HG03175 (cell line): ENCODE results near the gene DSE.

Experiments
- ATAC-seq: cut with Tn5 transposase; IDR thresholded peaks from one replicate; pipeline ENCODE4 v1.9.1; 2021; ENCODE audit warnings: mild to moderate bottlenecking, moderate library complexity; ENCODE audit not compliant: unreplicated experiment

Gene DSE

DNA sequence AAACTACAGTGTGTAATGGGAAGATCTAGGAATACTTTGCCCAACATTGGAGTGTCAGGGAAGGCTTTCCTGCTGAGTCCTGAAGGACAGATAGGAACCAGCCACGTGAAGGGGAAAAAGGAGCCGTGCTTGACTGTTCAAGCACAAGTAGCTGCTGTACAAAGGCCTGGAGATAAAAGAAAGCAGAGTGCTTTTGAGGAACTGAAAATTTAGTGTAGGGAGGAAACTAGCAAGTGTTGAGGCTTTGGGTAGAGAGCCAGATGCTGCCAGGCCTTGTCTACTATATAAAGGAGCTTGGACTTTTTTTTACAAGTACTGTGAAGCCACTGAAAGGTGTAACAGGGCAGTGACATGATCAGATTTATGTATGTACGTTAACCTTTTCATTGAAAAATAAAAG lies 39.0 kb downstream of the DSE start:
- peak; percentile 77 for ATAC-seq

DNA sequence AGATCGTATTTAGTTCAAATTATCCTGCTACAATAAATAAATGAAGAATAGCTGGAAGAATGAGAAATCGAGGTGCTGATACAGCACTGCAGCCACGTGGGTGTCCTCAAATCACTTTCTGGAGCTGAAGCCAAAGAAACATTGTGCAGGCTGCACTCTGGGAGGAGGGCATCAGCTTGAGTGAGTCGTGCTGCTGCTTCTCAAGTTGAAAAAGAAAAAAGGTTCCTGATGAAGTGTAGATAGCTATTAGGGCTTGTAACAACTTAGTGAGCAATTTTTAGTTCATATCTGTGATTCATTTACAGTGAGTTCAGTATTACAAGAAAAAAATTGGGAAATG lies 40.5 kb downstream of the DSE start:
- no peak for ATAC-seq

DNA sequence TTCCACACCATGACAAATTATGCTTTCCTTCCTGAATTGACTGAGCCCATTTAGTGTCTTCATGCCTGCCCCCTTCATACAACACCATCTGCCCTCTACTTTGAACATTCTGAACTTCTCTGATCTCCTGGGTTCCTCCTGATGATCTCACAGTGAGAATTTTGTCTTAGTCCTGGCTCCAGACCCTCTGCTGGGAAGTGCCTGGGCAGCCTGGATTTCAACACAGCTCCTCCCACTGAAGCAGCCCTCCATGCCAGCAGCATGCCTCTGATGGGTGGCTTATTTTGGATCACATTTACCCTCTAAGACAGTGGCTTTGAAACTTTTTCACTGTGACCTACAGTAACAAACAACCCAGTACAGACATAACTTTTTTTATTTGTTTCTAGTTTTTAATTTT lies 41.5 kb downstream of the DSE start:
- ATAC-seq, result no peak

DNA sequence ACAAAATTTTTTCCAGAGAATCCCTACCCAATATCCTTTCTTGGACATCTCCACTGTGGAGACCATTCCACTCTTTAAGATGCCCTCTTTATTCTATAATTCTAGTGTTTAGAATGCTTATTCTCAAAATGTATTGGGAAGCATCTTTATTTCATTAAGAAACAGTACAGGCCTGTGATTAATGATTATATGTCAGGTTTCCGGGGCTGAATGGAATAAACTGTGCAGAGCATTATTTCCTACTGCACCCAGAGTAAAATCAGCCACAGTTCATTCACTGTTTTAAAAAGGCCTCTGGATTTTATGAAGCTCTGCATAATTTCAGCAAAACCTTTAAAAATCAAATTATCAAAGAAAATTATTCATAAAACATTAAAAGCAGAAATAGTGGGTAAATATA lies 42.6 kb downstream of the DSE start:
- no peak for ATAC-seq

DNA sequence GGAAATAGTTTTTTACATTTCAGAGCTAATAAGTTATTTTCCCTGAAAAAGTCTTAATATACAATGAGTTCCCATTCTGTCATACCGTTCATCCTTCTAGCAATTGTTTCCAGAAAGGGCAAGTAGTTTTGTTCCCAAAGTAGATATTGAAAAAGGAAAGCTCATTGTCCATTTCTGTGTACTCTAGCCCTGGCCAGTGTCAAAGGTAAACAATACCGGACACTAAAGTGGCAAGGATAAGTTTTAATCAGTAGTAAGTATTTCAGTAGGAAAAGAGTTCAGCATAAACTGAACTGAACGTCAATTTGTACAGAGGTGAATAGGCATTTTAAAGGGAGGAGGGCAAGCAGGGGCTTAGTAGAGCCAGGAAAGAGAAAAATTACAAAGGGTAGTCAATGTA lies 46.9 kb downstream of the DSE start:
- no peak for ATAC-seq

DNA sequence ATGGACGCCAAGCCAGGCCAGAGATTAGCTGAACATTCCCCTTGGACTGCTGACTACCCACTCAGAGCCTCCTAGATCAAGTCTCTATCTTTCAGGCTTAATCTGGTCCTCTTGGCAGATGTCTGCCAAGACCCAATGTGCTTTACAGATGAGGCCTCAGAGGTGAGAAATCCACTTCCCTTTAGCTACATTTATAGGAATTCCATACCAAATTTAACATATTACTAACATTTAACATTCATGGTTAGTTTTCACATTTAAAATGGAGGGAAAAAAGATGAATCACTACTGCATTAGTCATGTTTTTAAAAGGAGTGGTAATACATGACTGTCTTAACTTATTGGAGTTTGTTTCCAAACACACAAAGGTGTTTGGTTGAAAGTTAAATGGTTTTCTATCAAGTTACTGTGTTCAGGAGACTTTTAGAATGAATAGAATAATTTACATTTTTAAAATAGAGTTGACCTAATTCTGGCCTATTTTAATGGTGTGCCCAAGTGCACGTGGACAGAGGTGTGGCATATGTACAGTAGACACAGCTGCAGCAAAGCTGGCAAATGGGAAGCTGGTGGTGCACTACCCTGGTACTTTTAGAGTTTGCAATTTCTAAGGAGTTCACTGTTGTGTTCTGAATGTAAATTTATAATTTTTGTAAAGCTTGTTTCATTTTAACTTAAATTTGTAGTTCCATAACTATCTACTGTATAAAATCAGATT lies 48.5 kb downstream of the DSE start:
- ATAC-seq, result no peak

DNA sequence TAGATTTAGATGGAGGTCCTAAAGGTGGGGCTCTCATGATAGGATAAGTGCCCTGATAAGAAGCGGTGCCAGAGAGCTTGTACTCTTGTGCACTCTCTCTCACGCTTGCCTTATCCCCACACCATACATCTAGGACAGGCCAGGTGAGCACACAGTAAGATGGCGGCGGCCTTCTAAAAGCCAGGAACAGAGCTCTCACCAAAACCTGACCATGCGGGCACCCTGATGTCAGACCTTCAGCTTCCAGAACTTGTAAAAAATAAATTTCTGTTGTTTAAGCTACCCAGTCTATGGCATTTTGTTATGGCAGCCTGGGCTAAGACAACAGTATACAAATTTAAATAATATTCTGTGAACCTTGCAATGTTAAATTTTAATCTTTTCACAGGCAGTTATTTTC lies 49.6 kb downstream of the DSE start:
- no peak for ATAC-seq

DNA sequence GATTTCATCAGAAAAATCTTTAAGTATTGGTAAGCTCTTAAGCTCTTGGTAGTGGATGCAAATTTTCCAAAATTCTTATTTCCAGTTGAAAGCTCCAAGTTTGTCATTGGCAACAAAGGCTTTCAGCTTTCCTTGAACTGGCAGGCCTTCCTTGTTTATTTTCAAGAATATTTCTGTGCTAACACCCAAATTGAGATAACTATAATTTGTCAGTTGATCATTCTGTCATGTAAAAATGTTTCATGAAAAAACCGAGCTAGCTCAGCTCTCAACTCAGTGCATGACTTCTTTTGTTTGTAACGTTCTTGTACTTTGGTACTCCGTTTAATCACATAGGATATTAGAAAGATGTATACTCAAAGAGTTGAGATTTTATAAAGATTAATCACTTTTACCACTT lies 51.5 kb downstream of the DSE start:
- ATAC-seq, result no peak

DNA sequence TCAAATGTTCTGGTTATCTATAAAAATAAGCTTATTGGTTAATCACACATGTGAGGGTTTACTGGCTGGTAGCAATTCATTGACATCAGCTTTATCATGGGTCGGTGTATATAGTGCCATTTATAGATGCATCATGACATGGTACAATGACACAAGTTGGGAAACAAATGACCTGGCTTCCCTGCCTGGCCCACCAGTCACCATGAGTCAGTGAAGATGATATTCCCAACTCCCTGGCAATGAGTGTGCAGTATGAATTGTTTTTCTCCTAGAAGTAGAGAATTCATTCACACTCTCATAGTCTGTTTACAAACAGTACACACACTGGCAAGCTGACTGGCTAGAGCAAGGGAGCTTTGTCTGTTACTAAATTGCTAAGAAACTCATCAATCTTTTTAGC lies 53.3 kb downstream of the DSE start:
- ATAC-seq, result no peak

DNA sequence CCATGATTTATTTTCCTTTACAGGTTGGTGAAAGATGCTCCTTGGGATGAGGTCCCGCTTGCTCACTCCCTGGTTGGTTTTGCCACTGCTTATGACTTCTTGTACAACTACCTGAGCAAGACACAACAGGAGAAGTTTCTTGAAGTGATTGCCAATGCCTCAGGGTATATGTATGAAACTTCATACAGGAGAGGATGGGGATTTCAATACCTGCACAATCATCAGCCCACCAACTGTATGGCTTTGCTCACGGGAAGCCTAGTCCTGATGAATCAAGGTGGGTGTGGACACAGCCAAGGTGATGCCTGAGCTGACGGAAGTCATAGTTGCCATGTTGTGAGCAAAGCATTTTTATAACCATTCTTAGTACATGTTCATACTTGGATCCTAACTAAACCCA lies 55.8 kb downstream of the DSE start:
- ATAC-seq, result no peak

DNA sequence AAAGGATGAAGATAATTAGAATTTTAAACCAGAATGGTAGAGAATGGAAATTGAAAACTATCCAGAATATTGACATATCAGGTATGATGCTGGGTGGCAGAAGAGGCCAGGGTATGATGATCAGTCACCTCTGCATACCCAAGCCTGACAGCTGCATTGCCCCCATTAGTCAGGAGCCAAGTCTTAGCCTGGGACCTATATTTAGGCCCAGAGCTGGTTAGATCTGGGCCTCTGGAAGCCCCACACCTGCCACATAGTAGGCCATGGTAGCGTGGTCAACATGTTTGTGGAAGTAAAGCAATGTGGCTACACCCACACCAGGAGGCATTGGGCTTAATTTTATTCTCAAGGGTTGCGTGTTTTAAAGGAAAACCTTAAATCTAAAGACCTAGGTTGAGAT lies 58.4 kb downstream of the DSE start:
- ATAC-seq, result no peak

DNA sequence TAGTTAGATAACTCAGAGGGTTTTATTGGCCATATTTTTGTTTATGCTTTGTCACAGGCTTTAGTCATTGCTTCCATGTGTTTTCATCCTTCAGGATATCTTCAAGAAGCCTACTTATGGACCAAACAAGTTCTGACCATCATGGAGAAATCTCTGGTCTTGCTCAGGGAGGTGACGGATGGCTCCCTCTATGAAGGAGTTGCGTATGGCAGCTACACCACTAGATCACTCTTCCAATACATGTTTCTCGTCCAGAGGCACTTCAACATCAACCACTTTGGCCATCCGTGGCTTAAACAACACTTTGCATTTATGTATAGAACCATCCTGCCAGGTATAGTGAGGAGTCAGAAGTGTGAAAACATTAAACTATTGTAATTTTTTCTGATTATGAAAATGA lies 60.1 kb downstream of the DSE start:
- no peak for ATAC-seq

DNA sequence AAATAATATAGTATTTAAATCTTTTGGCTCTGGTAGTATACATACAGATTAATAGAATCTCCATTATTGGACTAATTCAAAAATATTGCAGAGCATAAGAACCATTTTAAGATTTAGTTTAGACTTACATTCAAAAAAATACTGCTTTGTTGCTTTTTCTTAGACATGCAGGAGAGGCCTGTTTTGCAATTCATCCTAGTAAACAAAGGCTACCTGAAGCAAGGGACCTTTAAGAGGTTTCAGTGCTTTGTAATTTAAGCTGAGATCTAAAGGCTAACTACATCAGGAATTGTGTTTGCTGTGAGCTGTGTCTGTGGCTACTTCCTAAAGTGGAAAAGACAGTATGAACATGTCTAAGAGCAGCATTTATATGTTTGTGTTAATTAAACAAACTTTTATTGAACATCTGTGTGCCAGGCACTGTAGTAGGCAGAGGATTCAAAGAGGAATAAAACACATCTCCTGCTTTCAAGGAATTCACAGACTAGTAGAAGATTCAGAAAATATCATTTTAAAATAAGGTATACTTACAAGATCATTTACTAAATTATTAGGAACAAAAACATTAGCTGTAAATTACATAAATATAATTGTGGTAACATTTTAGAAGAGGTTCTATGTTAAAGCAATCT lies 61.3 kb downstream of the DSE start:
- ATAC-seq, result no peak

DNA sequence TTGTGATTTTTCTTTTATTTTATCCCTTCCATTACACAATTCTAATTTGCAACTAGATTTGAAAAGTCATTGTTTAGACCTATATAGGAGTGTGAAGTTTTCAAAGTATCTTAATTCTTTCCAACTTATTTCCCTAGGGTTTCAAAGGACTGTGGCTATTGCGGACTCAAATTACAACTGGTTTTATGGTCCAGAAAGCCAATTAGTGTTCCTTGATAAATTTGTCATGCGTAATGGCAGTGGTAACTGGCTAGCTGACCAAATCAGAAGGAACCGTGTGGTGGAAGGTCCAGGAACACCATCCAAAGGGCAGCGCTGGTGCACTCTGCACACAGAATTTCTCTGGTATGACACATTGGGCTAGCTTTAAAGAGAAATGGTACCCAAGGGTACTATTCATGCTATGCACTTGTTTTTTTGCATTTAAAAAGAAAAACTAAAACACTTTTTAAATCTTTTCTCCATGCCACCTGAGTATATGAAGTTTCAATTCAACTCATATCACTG lies 62.5 kb downstream of the DSE start:
- ATAC-seq, result no peak

DNA sequence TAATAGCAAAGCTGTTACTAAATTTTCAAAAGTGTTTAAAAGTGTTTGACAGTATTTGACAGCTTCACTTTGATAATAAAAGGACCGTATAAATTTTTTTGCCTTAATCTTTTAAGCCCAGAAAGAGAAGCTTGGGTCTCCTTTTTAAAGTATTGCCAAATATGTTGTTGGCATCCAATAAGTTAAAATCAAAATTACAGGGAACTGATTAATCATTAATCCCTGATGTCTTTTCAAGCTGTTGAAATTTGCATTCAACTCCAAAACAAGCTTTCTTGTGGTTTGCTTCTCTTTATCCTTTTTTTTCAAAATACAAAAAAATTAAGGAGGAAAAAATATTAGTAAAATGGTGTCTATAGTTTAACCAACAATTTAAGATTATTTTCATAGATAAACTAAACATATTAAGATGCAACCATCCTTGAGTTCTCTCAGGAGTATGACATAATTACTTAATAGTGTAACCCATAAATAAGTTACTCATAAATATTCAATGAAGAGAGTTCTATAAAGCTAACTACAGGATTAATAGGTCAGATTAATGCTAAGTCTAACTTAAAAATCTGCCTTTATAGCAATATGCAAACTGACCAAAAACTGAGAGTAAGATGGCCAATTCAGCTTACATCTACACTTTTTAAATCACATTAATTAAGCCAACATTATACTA lies 63.4 kb downstream of the DSE start:
- peak; percentile 76 for ATAC-seq

DNA sequence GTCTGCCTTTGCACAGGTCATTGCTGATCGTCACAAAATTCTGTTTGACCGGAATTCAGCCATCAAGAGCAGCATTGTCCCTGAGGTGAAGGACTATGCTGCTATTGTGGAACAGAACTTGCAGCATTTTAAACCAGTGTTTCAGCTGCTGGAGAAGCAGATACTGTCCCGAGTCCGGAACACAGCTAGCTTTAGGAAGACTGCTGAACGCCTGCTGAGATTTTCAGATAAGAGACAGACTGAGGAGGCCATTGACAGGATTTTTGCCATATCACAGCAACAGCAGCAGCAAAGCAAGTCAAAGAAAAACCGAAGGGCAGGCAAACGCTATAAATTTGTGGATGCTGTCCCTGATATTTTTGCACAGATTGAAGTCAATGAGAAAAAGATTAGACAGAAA lies 65.8 kb downstream of the DSE start:
- ATAC-seq, result no peak

DNA sequence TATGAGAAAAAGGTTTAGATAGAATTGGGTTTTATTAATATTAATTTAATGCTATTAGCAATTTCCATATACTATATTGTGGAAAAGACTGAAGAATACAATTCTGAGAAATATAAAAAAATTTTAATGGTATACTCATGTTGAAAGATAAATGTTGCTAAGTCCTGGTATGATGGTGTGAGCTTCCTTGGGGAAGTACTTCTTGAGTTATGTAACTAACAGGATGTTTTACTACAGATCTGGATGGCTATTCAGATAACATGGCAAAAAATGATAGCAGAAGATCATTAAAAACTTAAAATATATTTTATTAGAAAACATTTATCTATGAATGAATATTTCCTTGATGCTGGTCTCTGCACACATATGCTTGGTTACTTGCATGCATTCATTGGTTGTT lies 66.9 kb downstream of the DSE start:
- ATAC-seq, result no peak

DNA sequence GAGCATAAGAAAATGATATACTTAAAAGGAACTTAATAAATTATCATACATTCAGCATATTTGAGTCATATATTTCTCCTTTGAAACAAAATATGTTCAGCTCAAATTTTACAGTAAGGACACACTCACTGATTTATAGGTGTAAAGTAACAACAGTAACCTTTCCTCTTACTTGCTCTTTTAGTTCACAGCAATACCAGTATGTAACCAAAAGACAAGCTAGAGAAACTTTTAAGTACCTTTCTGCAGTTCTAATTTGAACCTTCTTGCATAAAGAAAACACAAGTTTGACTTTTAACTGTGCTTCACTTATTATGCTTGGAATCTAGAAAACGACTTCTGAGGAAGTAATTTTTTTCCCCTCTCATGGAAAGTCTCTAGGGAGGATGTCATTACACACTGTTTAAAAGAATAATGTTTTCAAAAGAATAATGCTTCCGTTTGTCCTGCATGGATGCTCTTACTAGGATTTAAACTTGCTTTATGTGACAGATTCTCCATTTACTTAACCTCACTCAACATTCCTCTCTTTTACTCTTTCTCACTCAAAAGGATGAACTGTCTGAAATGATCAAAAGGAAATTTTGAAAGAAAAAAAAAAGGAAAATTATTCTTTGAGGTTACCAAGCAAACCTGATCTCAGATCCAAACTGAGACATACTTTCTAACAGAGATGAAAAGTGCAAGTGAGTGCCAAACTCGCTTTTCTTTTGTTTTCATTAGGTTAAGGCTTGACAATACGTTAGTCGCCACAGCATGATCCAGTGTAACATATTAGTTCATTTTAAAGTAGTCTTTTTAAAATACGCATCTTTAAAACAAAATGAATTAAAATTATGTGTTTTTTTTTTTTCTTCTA lies 68.1 kb downstream of the DSE start:
- ATAC-seq, result no peak

DNA sequence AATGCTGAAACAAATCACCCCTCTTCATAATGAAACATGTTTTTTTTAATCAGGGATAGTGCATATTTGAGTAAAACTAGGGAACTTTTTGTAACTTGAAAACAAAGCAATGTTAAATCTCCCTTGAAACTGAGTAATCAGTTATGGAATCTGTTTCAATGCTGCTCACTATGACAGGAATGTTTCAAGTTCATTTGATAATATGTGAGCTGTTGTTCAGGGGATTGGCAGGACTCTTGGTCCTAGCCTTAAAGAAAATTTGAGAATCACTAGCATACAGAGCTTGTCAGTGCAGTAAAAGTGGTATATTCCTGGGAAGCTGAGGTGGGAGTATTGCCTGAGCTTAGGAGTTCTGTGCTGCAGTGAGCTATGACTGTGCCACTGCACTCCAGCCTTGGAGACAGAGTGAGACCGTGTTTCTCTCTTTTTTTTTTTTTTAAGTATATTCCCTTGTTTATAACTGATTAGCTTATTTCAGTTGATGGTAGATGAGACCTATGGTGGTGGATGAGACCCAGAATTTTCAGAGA lies 68.8 kb downstream of the DSE start:
- no peak for ATAC-seq

DNA sequence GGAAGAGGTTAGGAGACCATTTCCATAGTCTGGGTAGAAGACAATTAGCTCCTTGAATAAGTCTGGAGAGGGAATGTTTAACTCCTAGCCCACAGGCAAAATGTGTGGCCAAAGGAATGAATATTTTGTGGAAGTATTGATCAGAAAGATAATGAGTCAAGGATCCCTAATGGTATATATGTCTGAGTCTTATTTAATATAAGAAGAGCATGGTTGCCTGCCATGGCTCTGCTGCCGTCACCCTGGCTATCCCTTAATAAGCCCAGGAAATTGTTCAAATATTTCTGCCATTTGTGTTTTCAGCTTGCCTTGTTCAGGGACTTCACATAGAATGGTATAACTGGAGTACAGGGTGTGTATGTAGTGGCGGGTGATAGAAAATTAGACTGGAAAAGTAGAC lies 72.4 kb downstream of the DSE start:
- ATAC-seq, result no peak

DNA sequence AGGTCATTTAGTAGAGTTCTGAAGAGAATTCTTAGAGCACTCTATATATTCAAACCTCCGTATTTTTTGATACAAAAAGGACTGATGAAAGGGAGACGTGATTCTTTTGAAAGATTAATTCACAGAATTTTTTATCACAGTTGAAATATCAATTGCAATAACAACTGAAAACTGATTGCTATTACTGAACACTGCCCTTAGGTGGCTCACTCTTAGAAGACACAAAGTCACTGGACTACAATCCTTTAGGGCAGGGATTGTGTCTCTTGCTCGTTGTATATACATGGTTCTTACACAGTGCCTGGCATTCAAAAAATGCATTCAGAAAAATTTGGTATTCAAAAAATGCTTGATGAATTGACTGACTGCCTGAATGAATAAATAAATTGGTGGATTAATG lies 73.3 kb downstream of the DSE start:
- ATAC-seq, result peak; percentile 74
